ENCODE measurements around the gene NAB2. TPM values are rescaled to one million over a fixed set of nuclear protein-coding genes. Genes with fewer than 3 reads are reported as not detected.

Gene NAB2
- total RNA-seq (2022) (25.8 and 30.6 TPM in 2 replicates), Bru-seq, nascent RNA (percentile 49 among the genes with signal in this experiment), BruChase-seq, experiment 1, labeled RNA remaining after a 6-hour chase (percentile 52 among the genes with signal in this experiment), BruChase-seq, experiment 2, labeled RNA remaining after a 2-hour chase (percentile 72 among the genes with signal in this experiment)
- long read RNA-seq, transcript NAB2-201 (7 exons, 2,711 nt): major isoform, 28 of 47 reads
- long read RNA-seq, partial matches to known transcripts: 12 of 47 reads
- long read RNA-seq, other reads (novel, unspliced or antisense): 4 of 47 reads

DNA sequence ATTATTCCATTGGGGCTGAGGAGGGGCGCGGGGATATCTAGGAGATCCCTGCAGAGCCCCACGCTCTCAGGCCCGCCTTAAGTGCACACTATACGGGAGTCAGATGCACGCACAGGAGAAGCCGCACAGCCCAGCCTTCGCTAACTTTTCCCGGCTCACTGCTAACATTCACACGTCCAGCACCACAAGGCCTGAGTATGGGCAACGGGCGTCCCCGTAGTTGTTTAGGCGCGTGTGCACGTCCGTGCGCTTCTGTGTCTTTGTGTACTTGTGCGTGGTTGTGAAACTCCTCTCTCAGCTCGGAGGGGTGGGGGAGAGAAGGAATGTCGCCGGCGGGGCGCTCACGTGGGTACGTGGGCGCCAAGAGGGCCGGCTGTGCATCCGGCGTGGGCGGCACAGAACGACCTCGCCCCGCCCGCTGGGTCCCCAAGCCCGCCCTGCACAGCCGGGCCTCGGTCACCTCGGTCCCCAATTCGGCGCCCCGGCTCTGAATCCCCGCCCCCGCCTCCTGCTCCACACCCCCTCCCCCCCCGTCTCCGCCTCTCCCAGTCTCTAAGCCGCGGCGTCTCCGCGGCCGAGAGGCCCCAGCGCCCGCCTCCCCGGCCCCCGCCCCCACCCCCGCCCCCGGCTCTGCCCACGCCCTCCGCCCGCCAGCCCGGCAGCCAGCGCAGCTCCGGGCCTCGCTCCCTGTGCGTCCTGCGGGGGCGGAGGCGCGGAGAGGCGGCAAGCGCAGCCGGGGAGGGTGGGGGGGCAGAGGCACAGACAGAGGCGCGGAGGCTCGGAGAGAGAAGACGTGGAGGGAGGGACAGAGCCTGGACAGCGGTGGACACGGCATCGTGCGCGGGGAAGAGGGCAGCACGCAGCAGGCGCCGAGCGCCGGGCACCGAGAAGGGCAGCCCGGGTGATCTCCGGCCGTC, at the start of gene NAB2:
TSS of gene NAB2 (plus strand) at position 761 of the 917 bp plus-strand sequence. CDS start 158 bp downstream, outside the sequence.
- H3K4me3 Mint-ChIP-seq (ENCODE audit: unreplicated experiment): peak within 1 kb of the TSS; percentile 90
- no peaks in the 10 kb centered on the region for H3K9me3 Mint-ChIP-seq (ENCODE audit: unreplicated experiment)
- H3K27me3 Mint-ChIP-seq (ENCODE audit: insufficient read depth, unreplicated experiment): no peaks in the 10 kb centered on the region
- peak within 1 kb of the TSS; percentile 94 for H3K27ac Mint-ChIP-seq (ENCODE audit: low read depth, unreplicated experiment)
- CTCF ChIA-PET: interaction anchor here (0.6 to 13.9 kb wide), 4 partner anchors 19 to 56 kb away, joined by 4 to 147 read pairs (median 8); partner anchors contain the start of gene STAT6
- TF ChIP-seq, protein P1, sequence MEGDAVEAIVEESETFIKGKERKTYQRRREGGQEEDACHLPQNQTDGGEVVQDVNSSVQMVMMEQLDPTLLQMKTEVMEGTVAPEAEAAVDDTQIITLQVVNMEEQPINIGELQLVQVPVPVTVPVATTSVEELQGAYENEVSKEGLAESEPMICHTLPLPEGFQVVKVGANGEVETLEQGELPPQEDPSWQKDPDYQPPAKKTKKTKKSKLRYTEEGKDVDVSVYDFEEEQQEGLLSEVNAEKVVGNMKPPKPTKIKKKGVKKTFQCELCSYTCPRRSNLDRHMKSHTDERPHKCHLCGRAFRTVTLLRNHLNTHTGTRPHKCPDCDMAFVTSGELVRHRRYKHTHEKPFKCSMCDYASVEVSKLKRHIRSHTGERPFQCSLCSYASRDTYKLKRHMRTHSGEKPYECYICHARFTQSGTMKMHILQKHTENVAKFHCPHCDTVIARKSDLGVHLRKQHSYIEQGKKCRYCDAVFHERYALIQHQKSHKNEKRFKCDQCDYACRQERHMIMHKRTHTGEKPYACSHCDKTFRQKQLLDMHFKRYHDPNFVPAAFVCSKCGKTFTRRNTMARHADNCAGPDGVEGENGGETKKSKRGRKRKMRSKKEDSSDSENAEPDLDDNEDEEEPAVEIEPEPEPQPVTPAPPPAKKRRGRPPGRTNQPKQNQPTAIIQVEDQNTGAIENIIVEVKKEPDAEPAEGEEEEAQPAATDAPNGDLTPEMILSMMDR (IDR thresholded peaks at IDR 0.05; ENCODE audit: unreplicated experiment): no peak
- H3K36me3 Mint-ChIP-seq (ENCODE audit: insufficient read depth, unreplicated experiment): peaks cover 45% of the 10 kb centered on the region
- POLR2A ChIA-PET: interaction anchor here (0.7 to 16.5 kb wide), 27 partner anchors 10 to 972 kb away, joined by 3 to 610 read pairs (median 5); partner anchors contain the start of genes DDIT3, LRP1, NACA and NEMP1
- DNase-seq (ENCODE audit: unreplicated experiment): peak; percentile 96
- no TSS peak for BruUV-seq (replicated peaks)
- intact Hi-C loops (cut with micrococcal nuclease): loop anchor here (1.0 kb wide), 1 partner anchor 23 kb away; the partner anchor contains the start of gene STAT6
- H3K4me1 Mint-ChIP-seq (ENCODE audit: insufficient read depth, unreplicated experiment): peaks cover 35% of the 10 kb centered on the region

- Mint-ChIP-seq H3K4me3 (ENCODE audit: unreplicated experiment) (no peak overlapping the region), H3K27ac (ENCODE audit: low read depth, unreplicated experiment) (no peak overlapping the region), H3K4me1 (ENCODE audit: insufficient read depth, unreplicated experiment) (no peaks in the 10 kb centered on the region), H3K27me3 (ENCODE audit: insufficient read depth, unreplicated experiment) (peaks cover 48% of the 10 kb centered on the region), H3K9me3 (ENCODE audit: unreplicated experiment) (no peaks in the 10 kb centered on the region), H3K36me3 (ENCODE audit: insufficient read depth, unreplicated experiment) (no peaks in the 10 kb centered on the region)
- ChIA-PET POLR2A (interaction anchor here (1.0 to 1.6 kb wide), 3 partner anchors 9 to 17 kb away, joined by 3 to 5 read pairs (median 3); no protein-coding TSS in a partner anchor), CTCF (interaction anchor here (0.7 to 1.0 kb wide), 3 partner anchors 17 to 32 kb away, joined by 3 to 4 read pairs (median 4); no protein-coding TSS in a partner anchor)
- TF ChIP-seq, protein P1 (IDR thresholded peaks at IDR 0.05; ENCODE audit: unreplicated experiment): no peak
- no TSS peak for BruUV-seq (replicated peaks)
- DNase-seq (ENCODE audit: unreplicated experiment): no peak
- intact Hi-C loops (cut with micrococcal nuclease): no loop called here
Measured at GRCh38 chr12:57040211-57040610, 48.7 kb upstream of the NAB2 start.

DNA sequence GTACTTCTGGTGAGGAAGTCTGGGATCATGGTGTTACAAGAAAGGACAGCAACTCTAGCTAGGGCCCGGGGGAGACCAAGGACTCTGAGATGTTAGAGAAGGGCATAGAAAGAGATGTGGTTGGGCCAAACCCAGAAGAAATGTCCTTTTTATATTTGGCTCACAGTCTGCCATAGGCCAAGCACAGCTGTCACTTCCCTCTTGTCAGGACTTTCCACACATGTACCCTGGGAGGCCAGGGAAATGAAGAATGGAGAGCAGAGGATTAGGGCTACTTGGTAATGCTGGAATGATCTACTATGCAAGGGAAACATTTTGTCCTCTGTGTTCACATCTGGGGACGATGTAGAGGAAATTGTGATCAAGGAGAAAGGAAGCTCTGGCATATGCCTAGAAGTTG, 48.2 kb upstream of the NAB2 start:
- Mint-ChIP-seq H3K27me3 (ENCODE audit: insufficient read depth, unreplicated experiment) (peaks cover 54% of the 10 kb centered on the region), H3K9me3 (ENCODE audit: unreplicated experiment) (no peaks in the 10 kb centered on the region), H3K4me1 (ENCODE audit: insufficient read depth, unreplicated experiment) (no peaks in the 10 kb centered on the region), H3K36me3 (ENCODE audit: insufficient read depth, unreplicated experiment) (no peaks in the 10 kb centered on the region), H3K27ac (ENCODE audit: low read depth, unreplicated experiment) (no peak overlapping the region), H3K4me3 (ENCODE audit: unreplicated experiment) (no peak overlapping the region)
- intact Hi-C loops (cut with micrococcal nuclease): no loop called here
- CTCF ChIA-PET: interaction anchor here (0.6 to 1.0 kb wide), 6 partner anchors 12 to 32 kb away, joined by 3 to 4 read pairs (median 3); no protein-coding TSS in a partner anchor
- TF ChIP-seq, protein P1 (IDR thresholded peaks at IDR 0.05; ENCODE audit: unreplicated experiment): no peak
- POLR2A ChIA-PET: interaction anchor here (1.0 to 1.6 kb wide), 3 partner anchors 9 to 18 kb away, joined by 3 to 5 read pairs (median 3); no protein-coding TSS in a partner anchor
- BruUV-seq (replicated peaks): no TSS peak
- no peak for DNase-seq (ENCODE audit: unreplicated experiment)
